H1 (cell line): Measurements from ENCODE around the gene MTIF3. TPM values are rescaled to one million over a fixed set of nuclear protein-coding genes. Genes with fewer than 3 reads are reported as not detected.

ENCODE experiments used
- CTCF ChIA-PET: fragments of 300-600 bp; sonication (Branson Sonifier 250); formaldehyde crosslinking; loops from one replicate; lab custom pipeline; 2021; ENCODE audit not compliant: partially characterized antibody; lab: Charles Lee
- POLR2A ChIA-PET: fragments of 300-600 bp; sonication (Branson Sonifier 250); formaldehyde crosslinking; loops from one replicate; lab custom pipeline; 2021; ENCODE audit warnings: inconsistent platforms; ENCODE audit not compliant: partially characterized antibody; lab: Charles Lee
- DNase-seq, 2 experiments: peaks; one replicate each; pipeline versions ENCODE4 v3.0.0 to v3.0.0-alpha.2; 2010 to 2022; ENCODE audit warnings: low spot score in 2 of 2, low read depth in 1 of 2, mixed read lengths in 1 of 2
- FAIRE-seq: peaks from 2 replicates; lab custom pipeline; 2011; peaks lifted over from hg19 to GRCh38; lab: Jason Lieb, UNC
- H2AFZ ChIP-seq: 2 replicates; pipeline ENCODE4 v1.8.1; 2012; ENCODE audit warnings: low read length, inconsistent platforms
- H2AK5ac ChIP-seq: 2 replicates; pipeline ENCODE4 v1.6.1; 2013; ENCODE audit warnings: low read depth, low read length
- H2BK120ac ChIP-seq: replicated peaks from 2 replicates; pipeline ENCODE3; 2013; ENCODE audit warnings: low read depth, low read length, inconsistent platforms
- H2BK12ac ChIP-seq: 2 replicates; pipeline ENCODE4 v1.6.1; 2013; ENCODE audit warnings: low read depth, low read length
- H2BK15ac ChIP-seq: 2 replicates; pipeline ENCODE4 v1.6.1; 2013; ENCODE audit warnings: low read length
- H2BK20ac ChIP-seq: 2 replicates; pipeline ENCODE4 v1.6.1; 2013; ENCODE audit warnings: low read length
- H2BK5ac ChIP-seq: 2 replicates; pipeline ENCODE4 v1.6.1; 2013; ENCODE audit warnings: low read depth, low read length
- H3K14ac ChIP-seq: 2 replicates; pipeline ENCODE4 v1.6.1; 2013; ENCODE audit warnings: inconsistent platforms; ENCODE audit not compliant: insufficient read length
- H3K18ac ChIP-seq: 2 replicates; pipeline ENCODE4 v1.6.1; 2013; ENCODE audit warnings: low read length; ENCODE audit errors: extremely low read depth
- H3K23ac ChIP-seq: 2 replicates; pipeline ENCODE4 v1.6.1; 2013; ENCODE audit warnings: inconsistent platforms; ENCODE audit not compliant: insufficient read length
- H3K23me2 ChIP-seq: 2 replicates; pipeline ENCODE4 v1.6.1; 2013; ENCODE audit warnings: low read depth, low read length
- H3K27ac ChIP-seq: 2 replicates; pipeline ENCODE4 v1.6.1; 2011; ENCODE audit warnings: low read depth, low read length, inconsistent platforms
- H3K27me3 ChIP-seq, 4 experiments: replicated peaks in 1 of 4; 1 replicate in 1 of 4; 2 replicates in 3 of 4; pipeline versions ENCODE4 v1.6.1 to v1.8.1; 2011 to 2013; ENCODE audit warnings: low read length in 3 of 4, mild to moderate bottlenecking in 3 of 4, inconsistent platforms in 2 of 4, mixed read lengths in 2 of 4, moderate library complexity in 1 of 4; ENCODE audit not compliant: control insufficient read depth in 3 of 4, insufficient read depth in 3 of 4; ENCODE audit errors: extremely low read depth in 1 of 4
- H3K36me3 ChIP-seq, 4 experiments: 2 replicates each; pipeline versions ENCODE4 v1.6.1 to v1.8.1; 2011 to 2013; ENCODE audit warnings: mild to moderate bottlenecking in 4 of 4, low read length in 3 of 4, moderate library complexity in 2 of 4, control low read depth in 1 of 4, inconsistent platforms in 1 of 4; ENCODE audit not compliant: insufficient read depth in 4 of 4, control insufficient read depth in 2 of 4
- H3K4ac ChIP-seq: replicated peaks from 2 replicates; pipeline ENCODE3; 2013; ENCODE audit warnings: low read length, low read depth, mixed read lengths, inconsistent platforms; ENCODE audit not compliant: insufficient read length
- H3K4me1 ChIP-seq, 4 experiments: replicated peaks in 1 of 4; 1 replicate in 1 of 4; 2 replicates in 3 of 4; pipeline versions ENCODE4 v1.6.1 to v1.8.1; 2011 to 2013; ENCODE audit warnings: low read length in 3 of 4, inconsistent platforms in 2 of 4, mixed read lengths in 1 of 4; ENCODE audit not compliant: insufficient read depth in 4 of 4, control insufficient read depth in 3 of 4
- H3K4me2 ChIP-seq, 2 experiments: 2 replicates each; pipeline versions ENCODE4 v1.6.1 to v1.8.1; 2011 to 2013; ENCODE audit warnings: low read depth in 2 of 2, low read length in 2 of 2, control low read depth in 1 of 2, inconsistent platforms in 1 of 2, mild to moderate bottlenecking in 1 of 2; ENCODE audit not compliant: insufficient read depth in 1 of 2
- H3K4me3 ChIP-seq, 4 experiments: fragments of 200-600, 300-600 bp in 1 of 4; sonication (generic), shearing (Covaris generic), sonication (Bioruptor Twin) in 1 of 4; 2 replicates each; pipeline versions ENCODE4 v1.5.1 to v1.8.1; 2011 to 2016; ENCODE audit warnings: low read length in 4 of 4, low read depth in 3 of 4, control low read depth in 2 of 4, inconsistent platforms in 2 of 4, mild to moderate bottlenecking in 2 of 4, mixed read lengths in 1 of 4, moderate library complexity in 1 of 4; ENCODE audit not compliant: insufficient read depth in 2 of 4; ENCODE audit errors: extremely low read depth in 1 of 4
- H3K56ac ChIP-seq: replicated peaks from 2 replicates; pipeline ENCODE3; 2013; ENCODE audit warnings: low read depth, mild to moderate bottlenecking, mixed read lengths, low read length, inconsistent platforms; ENCODE audit not compliant: insufficient read length
- H3K79me1 ChIP-seq: 2 replicates; pipeline ENCODE4 v1.6.1; 2013; ENCODE audit warnings: low read depth, low read length, control low read depth
- H3K79me2 ChIP-seq, 2 experiments: 2 replicates each; pipeline versions ENCODE4 v1.6.1 to v1.8.1; 2012 to 2013; ENCODE audit warnings: low read length in 2 of 2, mild to moderate bottlenecking in 2 of 2, inconsistent platforms in 1 of 2; ENCODE audit not compliant: insufficient read depth in 2 of 2, control insufficient read depth in 1 of 2
- H3K9ac ChIP-seq, 4 experiments: replicated peaks in 1 of 4; 1 replicate in 1 of 4; 2 replicates in 3 of 4; pipeline versions ENCODE4 v1.6.1 to v1.8.1; 2011 to 2013; ENCODE audit warnings: low read depth in 3 of 4, low read length in 3 of 4, control low read depth in 2 of 4, mild to moderate bottlenecking in 2 of 4, moderate library complexity in 2 of 4, inconsistent platforms in 1 of 4; ENCODE audit errors: extremely low read depth in 1 of 4
- H3K9me3 ChIP-seq, 2 experiments: 2 replicates each; pipeline versions ENCODE4 v1.6.1 to v1.8.1; 2012 to 2013; ENCODE audit warnings: mild to moderate bottlenecking in 2 of 2, moderate library complexity in 2 of 2, control low read depth in 1 of 2, inconsistent platforms in 1 of 2, low read depth in 1 of 2, low read length in 1 of 2, mixed read lengths in 1 of 2; ENCODE audit not compliant: insufficient read depth in 2 of 2
- H4K20me1 ChIP-seq, 2 experiments: replicated peaks in 1 of 2; 2 replicates each; pipeline versions ENCODE3 to v1.8.1; 2011 to 2013; ENCODE audit warnings: inconsistent platforms in 2 of 2, low read length in 2 of 2, mild to moderate bottlenecking in 1 of 2; ENCODE audit not compliant: insufficient read depth in 2 of 2, control insufficient read depth in 1 of 2
- H4K5ac ChIP-seq: 2 replicates; pipeline ENCODE4 v1.6.1; 2013; ENCODE audit warnings: low read length, low read depth, mixed read lengths, inconsistent platforms; ENCODE audit not compliant: insufficient read length
- H4K8ac ChIP-seq: 2 replicates; pipeline ENCODE4 v1.8.0; 2013; ENCODE audit warnings: mild to moderate bottlenecking, moderate library complexity, low read length, inconsistent platforms; ENCODE audit not compliant: insufficient read depth; ENCODE audit errors: extremely low read depth
- H4K91ac ChIP-seq: replicated peaks from 2 replicates; pipeline ENCODE3; 2013; ENCODE audit warnings: low read length, mixed read lengths, inconsistent platforms; ENCODE audit not compliant: insufficient read length
- NANOG ChIP-seq: IDR thresholded peaks from 2 replicates; pipeline ENCODE4 v1.6.1; 2011; ENCODE audit warnings: low read length, low read depth, mild to moderate bottlenecking, inconsistent platforms; ENCODE audit not compliant: insufficient read depth, poor library complexity, severe bottlenecking
- WGBS, 2 experiments: shearing (Covaris generic) in 1 of 2; methylation state at CpG; one replicate each; pipeline versions ENCODE4 v1.1.6 to v1.1.7; 2013 to 2015; ENCODE audit warnings: low lambda C conversion rate in 2 of 2, mixed read lengths in 2 of 2, inconsistent platforms in 1 of 2, low coverage in 1 of 2, missing lambda C conversion rate in 1 of 2; ENCODE audit not compliant: insufficient replicate concordance in 2 of 2, insufficient coverage in 1 of 2, insufficient read length in 1 of 2; ENCODE audit errors: extremely low coverage in 1 of 2, missing lambda C conversion rate in 1 of 2; 5-methylcytosine and 5-hydroxymethylcytosine counted together
- polyA plus RNA-seq, 7 experiments: library from polyadenylated mRNA; depleted of rRNA in 3 of 7; stranded (reverse) in 5 of 7; unstranded in 2 of 7; fragments of >200 nt in 5 of 7; fragments of 200-250 nt in 2 of 7; gene quantifications; 1 replicate in 5 of 7; 2 replicates in 1 of 7; 4 replicates in 1 of 7; pipeline versions ENCODE4 v1.2.1 to v1.2.3, GENCODE V29; 2011 to 2013; ENCODE audit warnings: missing spikeins in 2 of 7, mixed read lengths in 2 of 7
- total RNA-seq: library from RNA; stranded (reverse); fragmentation: NEBNext Ultra II Directional; extraction: Animal tissue kit (Norgen Biotek cat#: 25700); gene quantifications from 2 replicates; pipeline ENCODE4 v1.2.1, GENCODE V29; 2021

The MTIF3 gene
- total and polyA plus RNA-seq, 2 of the 8 experiments (the other 6 are each of a cell fraction or from before 2014, with no cell fraction given): 29.4 to 36.4 TPM

DNA sequence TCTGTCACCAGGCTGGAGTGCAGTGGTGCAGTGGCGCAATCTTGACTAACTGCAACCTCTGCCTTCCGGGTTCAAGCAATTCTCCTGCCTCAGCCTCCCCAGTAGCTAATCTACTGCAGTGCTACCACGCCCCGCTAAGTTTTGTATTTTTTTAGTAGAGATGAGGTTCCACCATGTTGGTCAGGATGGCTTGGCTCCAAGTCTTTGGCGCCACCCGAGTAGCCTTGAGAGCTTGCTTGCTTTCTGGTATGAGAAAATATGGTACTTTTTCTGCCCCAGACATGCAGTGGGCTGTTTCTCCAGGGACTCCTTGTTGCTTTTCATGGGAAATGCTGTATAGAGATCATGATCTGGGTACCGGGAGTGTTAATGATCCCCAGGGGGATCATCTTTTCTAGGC, 60.5 kb downstream of the MTIF3 start:
- no peak overlapping the region for H3K4me3 ChIP-seq
- no peak overlapping the region for H2BK20ac ChIP-seq
- FAIRE-seq (no peak), DNase-seq (no peak)
- TF ChIP-seq NANOG: no peak
- no peak overlapping the region for H4K91ac ChIP-seq
- no peaks in the 10 kb centered on the region for H4K20me1 ChIP-seq
- no peak overlapping the region for H3K27ac ChIP-seq
- H3K79me1 ChIP-seq: no peaks in the 10 kb centered on the region
- no peak overlapping the region for H2BK5ac ChIP-seq
- WGBS, 2 experiments: 90% methylated on average over 5 of the region's 7 CpGs; no CpG with 5 or more reads in 1 of the 2 experiments
- no peak overlapping the region for H3K18ac ChIP-seq
- no peaks in the 10 kb centered on the region for H3K9me3 ChIP-seq
- H4K8ac ChIP-seq: no peak overlapping the region
- H2BK120ac ChIP-seq: no peak overlapping the region
- H3K79me2 ChIP-seq: no peaks in the 10 kb centered on the region
- H4K5ac ChIP-seq: no peak overlapping the region
- POLR2A ChIA-PET: interaction anchor here (0.6 kb wide), 1 partner anchor 634 kb away, joined by 3 read pairs; no protein-coding TSS in a partner anchor
- no peak overlapping the region for H2BK15ac ChIP-seq
- no peaks in the 10 kb centered on the region for H3K27me3 ChIP-seq
- H2BK12ac ChIP-seq: no peak overlapping the region
- CTCF ChIA-PET: interaction anchor here (1.2 to 2.5 kb wide), 5 partner anchors 10 to 28 kb away, joined by 3 to 9 read pairs (median 6); no protein-coding TSS in a partner anchor
- no peak overlapping the region for H3K14ac ChIP-seq
- H3K4ac ChIP-seq: no peak overlapping the region
- H3K9ac ChIP-seq: no peak overlapping the region
- peaks cover 3% of the 10 kb centered on the region; the same call in 1 of the 2 replicates for H3K23me2 ChIP-seq
- H3K36me3 ChIP-seq: no peaks in the 10 kb centered on the region
- H3K4me1 ChIP-seq: peaks cover 0 to 3% (median under 1%) of the 10 kb centered on the region in 4 experiments; a peak in 2 of 7 replicates
- no peak overlapping the region for H3K56ac ChIP-seq
- H2AFZ ChIP-seq: no peak overlapping the region
- H3K23ac ChIP-seq: no peak overlapping the region
- H2AK5ac ChIP-seq: no peak overlapping the region
- no peak overlapping the region for H3K4me2 ChIP-seq
